Dedifferentiated amniotic fluid mesenchymal stem cell (primary cell): ENCODE data around the gene PKP2.

Source experiments
- DNase-seq: peaks from one replicate; pipeline ENCODE4 v3.0.0-alpha.2; 2016; ENCODE audit errors: extremely low spot score

Gene PKP2

DNA sequence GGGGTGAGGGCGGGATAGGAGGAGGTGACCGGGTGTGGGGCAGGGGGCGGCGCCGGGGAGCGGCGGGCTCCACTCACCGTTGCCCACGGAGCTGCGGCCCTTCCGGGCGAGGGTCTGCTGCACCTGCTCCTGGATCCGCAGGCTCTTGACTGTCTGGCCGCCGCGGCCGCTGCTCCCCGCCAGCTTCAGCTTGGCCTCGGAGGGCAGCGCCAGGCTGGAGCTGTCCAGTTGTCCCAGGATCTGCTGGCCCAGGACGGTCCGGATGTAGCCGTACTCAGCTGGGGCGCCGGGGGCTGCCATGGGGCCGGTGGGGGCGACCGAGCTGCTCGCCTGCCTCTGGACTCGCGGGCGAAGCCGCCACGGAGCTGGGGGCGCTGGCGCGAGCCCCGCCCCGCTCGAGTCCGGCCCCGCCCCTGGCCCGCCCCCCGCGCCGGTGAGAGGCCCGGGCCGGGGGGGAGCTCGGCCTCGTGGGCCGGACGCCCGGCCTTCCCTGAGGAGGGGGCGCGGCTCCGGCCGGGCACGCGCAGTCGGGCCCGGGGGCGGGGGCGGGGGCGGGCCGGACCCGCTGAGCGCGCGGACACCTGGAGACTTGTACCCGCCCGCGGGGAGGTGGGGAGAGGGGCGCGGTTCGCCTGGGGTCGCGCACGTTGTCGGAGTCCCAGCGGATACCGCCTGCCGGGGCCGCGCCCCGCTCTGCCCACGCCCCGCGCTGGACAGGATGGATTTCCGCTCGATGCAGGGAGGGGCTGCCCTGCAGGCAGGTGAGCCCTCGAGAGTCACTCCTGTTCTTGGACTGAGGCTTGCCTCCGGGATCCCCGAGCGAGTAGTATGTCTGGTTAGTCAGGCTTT is at the start of gene PKP2:
TSS of gene PKP2 (minus strand) at position 346 of the 849 bp plus-strand sequence. CDS start at position 300, 46 bp downstream.
- no peak for DNase-seq

- no peak for DNase-seq
These were observed 47.6 kb upstream of the PKP2 start for GRCh38 chr12:32944195-32944594.

- no peak for DNase-seq
These were observed 43.2 kb upstream of the PKP2 start for GRCh38 chr12:32939801-32940200.

DNA sequence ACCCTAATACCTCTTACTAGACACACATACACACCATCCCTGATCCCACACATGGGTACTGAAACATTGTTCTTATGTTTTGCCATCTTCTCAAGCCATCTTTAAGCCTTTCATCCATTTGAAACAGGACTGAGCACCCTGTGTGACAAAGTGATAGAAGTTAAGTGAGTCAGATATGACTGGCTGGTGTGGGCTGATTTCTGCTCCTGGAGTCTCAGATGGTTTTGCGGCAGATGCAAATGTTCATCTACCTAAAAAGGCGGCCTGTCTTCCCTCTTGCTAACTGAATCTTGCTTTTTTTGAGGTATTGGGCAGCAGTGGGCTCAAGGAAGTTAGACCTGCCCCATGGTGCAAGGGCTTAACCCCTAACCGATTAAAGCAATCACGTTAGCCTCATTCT is 30.4 kb upstream of the PKP2 start:
- DNase-seq, result no peak

DNA sequence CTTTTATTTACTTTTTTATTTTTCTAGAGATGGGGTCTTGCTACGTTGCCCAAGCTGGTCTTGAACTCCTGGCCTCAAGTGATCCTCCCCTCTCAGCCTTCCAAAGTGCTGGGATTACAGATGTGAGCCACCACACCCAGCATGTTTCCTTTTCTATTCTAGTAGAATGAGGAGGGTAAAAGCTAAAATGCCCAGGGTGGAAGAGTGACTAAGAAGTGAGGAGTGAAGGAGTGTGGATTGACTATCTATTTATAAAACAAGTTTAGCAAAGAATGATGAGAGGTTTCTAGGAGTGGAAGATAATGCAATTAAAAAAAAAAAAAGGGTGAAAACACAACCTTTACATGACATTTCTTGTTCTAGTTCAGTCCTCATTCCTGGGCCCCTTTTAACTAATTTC is 29.8 kb upstream of the PKP2 start:
- no peak for DNase-seq

- DNase-seq, result no peak
These were observed 26.1 kb upstream of the PKP2 start for GRCh38 chr12:32922546-32923297.

DNA sequence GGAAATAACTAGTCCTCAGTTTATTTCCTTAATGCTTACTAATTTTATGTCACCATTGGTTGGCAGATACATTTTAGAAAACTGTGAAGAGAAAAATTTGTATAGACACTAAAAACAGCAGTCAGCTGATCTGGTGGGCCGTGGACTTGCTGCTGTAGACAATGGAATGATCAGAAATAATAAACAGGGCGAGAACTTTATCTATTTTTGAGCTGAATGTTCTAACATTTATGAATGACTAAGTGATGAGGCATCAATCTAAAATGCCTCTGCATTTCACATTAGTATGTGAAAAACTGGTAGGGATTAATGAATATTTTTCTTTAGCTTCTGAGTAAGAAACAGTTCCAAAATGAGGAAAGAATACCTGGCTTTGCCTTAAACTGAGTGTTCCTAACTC is 24.8 kb upstream of the PKP2 start:
- no peak for DNase-seq

GRCh38 chr12:32920506-32921085 is 24.0 kb upstream of the PKP2 start:
- DNase-seq, result no peak

DNA sequence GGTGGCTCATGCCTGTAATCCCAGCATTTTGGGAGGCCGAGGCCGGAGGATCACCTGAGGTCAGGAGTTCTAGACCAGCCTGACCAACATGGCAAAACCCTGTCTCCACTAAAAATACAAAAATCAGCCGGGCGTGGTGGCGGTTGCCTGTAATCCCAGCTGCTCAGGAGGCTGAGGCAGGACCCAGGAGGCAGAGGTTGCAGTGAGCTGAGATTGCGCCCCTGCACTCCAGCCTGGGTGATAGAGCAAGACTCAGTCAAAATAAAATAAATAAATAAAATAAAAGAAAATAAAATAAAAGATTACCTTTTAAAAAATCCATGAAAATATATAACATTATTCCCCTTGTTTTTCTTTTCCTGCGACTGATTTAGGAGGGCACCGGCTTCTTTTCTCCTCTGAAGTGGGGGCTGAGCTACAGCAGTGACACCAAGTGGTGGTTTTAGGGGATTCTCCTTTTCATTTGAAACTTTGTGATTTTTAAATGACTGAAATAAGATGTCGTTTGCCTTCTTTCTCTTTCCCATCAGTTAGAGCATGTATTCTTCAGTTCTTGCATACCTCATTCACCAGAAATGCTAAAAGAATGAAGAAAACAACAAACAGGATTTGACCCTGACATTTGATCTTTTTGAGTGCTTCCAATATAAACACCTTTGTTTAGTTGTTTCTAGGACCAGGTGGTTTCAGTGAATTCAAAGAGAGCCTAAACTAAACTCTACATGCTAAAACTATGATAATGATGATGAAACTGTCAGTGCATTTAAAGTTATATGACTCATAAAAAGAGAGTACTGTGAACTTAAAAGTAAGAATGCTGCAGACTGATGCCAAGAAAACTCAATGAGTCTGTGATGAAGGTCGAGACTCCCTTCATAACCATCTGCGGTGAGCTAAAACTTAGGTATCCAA is 22.6 kb upstream of the PKP2 start:
- no peak for DNase-seq

- DNase-seq, result no peak
These were observed 20.6 kb upstream of the PKP2 start for GRCh38 chr12:32917094-32917611.

DNA sequence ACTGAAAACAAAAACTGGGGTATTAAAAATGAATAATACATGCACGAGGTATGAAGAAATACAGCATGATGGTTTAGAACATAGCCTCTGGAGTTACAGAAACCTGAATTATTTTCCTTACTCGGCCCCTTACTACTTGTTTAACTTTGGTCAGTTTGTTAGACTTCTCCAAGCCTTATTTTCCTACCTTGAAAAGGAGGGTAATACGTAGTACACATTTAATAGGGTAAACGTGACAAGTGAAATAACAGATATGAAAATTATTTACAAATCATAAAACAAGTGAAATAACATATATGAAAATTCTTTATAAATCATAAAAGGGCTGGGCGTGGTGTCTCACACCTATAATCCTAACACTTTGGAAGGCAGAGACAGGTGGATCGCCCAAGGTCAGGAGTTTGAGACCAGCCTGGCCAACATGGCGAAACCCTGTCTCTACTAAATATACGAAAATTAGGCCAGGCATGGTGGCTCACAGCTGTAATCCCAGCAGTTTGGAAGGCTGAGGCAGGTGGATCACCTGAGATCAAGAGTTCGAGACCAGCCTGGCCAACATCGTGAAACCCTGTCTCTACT is 11.4 kb upstream of the PKP2 start:
- DNase-seq, result no peak

- DNase-seq, result no peak
These were observed 10.6 kb upstream of the PKP2 start for GRCh38 chr12:32907166-32907565.

GRCh38 chr12:32906399-32907165 is 10.0 kb upstream of the PKP2 start:
- DNase-seq, result no peak

DNA sequence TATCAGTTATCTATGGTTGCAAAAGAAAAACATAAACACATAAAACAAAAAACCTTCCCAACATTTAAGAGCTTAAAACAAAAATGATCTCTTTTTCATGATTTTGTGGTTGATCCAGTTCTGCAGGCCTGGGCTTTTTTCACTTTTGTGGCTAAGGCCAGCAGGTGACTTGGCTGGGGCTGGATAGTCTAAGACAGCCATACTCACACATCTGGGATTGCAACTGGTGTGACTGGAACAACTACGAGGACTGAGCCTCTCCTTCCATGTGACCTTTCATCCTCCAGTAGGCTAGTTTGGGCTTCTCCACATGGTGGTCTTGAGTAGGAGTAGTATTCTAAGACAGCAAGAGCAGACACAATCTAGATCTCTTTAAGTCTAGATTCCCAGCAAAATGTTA is 7.2 kb upstream of the PKP2 start:
- DNase-seq, result no peak

DNA sequence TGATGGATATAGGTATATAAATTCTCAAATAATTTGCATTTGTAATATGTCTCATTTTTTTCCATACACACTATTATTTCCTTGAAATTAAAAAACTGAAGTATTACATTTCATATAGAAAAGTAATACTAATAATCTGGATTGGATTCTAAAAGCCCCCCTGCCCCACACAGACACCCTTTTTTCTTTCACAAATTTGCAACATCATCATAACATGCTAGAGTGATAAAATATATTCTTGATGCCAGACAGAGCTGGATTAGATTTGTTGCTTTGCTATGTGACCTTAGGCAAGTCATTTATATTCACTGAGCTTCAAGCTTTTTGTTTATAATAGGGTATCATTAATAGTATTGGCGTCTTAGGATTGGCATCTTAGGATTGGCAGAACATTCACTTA is 6.7 kb upstream of the PKP2 start:
- DNase-seq, result no peak

DNA sequence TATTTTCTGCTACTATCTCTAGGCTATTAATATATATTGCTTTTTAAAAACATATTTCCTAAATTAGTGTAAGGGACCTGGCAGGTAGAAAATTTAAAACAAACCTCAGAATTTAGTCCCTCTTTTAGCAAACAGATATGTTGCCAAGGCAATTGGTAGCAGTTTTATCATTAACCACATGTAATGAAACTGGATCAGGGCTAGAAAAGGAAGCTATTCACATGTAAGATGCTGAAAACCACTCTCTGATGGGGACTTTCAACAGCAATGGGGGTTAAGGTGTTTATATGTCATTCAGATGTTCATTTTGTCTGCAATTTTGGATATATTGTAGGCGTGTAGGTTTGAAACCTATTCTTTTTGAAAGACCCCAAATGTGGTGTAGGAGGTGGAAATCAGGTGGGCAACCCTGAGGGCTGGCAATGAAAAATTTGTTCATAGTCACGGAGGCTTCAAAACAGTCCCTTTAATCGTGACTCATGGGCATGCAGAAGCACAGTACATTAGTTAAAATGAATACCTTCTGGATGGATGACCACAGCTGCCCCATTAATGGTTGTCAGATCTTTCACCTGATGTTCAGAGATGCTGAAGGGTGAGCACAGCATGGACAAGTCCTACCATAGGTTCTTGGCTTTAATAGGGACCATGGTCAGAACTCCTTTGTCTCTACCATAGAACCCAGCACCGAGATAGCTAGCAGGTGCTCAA is 5.9 kb upstream of the PKP2 start:
- no peak for DNase-seq

DNA sequence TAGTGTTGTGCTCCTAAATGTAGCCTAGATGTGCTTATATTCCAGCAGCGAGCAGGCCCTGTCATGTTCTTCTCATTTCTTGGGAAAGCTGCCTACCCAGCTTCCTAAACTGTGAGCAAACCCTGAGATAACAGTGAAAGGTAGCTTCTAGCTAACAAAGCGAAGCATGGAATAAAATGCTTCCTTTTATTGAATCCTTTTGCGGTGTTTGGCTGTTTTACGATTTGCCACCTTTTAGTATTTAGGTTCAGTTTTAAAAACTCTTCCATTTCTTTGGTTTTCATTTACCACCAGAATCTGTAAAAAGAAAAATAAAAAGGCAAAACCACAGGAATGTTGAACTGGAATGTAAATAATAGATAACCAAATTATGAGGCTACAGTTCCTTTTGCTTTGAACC is 5.0 kb upstream of the PKP2 start:
- no peak for DNase-seq

DNA sequence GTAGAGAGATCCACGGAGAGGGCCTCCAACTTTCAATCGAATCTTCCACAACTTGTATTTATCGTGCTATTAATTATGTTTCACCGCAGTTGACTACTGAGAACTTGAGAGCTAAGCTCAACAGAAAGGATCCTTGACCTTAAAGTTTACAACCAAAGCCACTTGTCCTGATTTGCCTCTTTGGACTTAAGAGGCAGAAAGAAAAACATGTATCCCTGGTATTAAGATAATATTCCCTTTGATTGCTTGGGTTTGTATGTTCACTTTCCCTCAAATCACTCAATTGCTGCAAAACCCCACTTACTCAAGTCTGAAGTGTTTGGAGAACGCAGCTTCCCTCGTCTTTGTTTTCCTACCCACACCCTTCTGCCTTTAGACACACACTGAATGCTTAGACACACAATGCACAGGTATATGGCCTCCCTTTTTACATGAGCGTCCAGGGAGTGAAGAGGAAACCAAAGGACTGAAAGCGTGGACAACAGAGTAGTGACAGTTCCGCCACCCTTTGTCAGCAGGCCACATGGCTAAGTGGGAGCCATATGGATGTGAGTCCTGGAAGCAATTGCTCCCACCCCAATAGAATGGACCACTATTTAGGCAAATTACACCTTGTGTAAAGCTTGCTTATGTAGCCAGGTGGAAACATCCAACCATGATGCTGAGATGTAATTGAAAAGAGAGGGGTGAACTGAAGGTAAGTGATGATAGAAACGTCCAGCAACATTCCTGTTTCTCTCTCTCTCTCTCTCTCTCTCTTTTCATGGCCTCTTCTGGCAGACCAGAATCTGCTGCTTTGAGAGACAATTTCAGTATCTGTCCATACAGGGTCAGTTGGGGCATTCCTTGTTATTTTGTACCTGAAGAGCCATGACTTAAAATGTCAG is 1.4 kb upstream of the PKP2 start:
- no peak for DNase-seq

DNA sequence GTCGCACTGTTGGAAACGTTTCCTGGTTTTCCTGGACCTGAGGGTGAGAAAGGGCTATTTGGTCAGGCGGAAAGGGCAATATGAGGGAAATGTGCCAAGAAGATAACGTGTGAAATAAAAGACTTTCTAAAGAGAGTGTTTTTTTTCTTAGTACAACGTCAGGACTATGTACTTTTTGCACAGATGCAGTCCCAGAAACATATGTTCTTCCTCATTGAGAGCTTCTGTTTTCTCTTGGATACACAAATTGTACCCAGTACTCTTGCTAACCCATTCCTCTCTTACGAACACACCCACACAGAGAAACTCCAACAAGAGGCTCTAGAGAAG is 669 bp upstream of the PKP2 start:
- DNase-seq, result no peak
